Measurements from ENCODE around the gene DLG2.

- no peak for TF ChIP-seq CTCF (IDR thresholded peaks at IDR 0.05; ENCODE audit: low read depth, low read length, poor library complexity, severe bottlenecking)
- TF ChIP-seq EZH2phosphoT487 (IDR thresholded peaks at IDR 0.05; ENCODE audit: borderline replicate concordance, low read length): no peak
These were observed 1781.3 kb downstream of the DLG2 start for GRCh38 chr11:83845797-83846196.

All from DOHH2 (cell line).